ENCODE data around the gene C2orf49. TPM values are rescaled to one million over a fixed set of nuclear protein-coding genes. Genes with fewer than 3 reads are reported as not detected.

The C2orf49 gene
- total and polyA plus RNA-seq, 9 donors: 12.6 to 32.5 (median 20.3) TPM

GRCh38 chr2:105380432-105381100 lies 43.2 kb downstream of the C2orf49 start:
- no peaks in the 10 kb centered on the region for H3K36me3 ChIP-seq
- 20 to 32% (median 23%) methylated on average over 9 of the region's 9 CpGs for WGBS, 3 donors
- no peak overlapping the region for H3K4me3 ChIP-seq
- peaks cover 56% of the 10 kb centered on the region for H3K4me1 ChIP-seq (ENCODE audit: insufficient read depth)
- intact Hi-C loops (cut with DNase I): no loop called here
- H3K9me3 ChIP-seq: no peaks in the 10 kb centered on the region
- no peaks in the 10 kb centered on the region for H3K27me3 ChIP-seq
- TF ChIP-seq CTCF (IDR thresholded peaks at IDR 0.05) (no peak), EP300 (IDR thresholded peaks at IDR 0.05) (no peak), POLR2A (IDR thresholded peaks at IDR 0.05) (no peak)
- DNase-seq: peak in 3 of 5 donors; percentile 15 to 36 (median 20)
- H3K27ac ChIP-seq: peak overlapping the region; percentile 70 to 98

DNA sequence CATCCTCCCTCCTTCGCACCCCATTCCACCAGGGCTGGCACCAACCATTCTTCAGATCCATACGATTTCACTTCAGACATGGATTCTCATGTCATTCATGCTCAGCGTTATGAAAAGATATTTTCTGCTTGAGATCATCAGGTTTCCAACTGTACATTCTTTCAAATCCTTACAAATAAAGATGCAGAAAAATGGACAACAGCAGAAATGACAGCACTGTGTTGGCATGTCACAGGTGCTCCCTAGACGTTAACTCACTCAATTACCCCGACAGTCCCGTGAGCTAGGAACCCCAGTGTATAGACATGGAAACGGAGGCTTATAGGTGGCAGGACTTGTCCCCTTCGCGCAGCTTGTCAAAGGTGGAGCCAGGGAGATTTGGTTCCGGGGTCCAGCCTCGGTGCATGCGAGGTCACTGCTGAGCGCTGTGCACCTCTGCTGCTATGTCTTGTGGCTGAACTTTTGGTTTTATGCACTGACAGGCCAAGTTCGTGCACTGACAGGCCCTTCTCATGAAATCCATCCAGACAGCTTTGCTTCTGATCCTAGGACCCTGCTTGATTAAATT lies 43.8 kb downstream of the C2orf49 start:
- H3K27me3 ChIP-seq: no peaks in the 10 kb centered on the region
- WGBS, 3 donors: 39 to 56% (median 42%) methylated on average over 14 of the region's 14 CpGs
- peak overlapping the region; percentile 70 to 98 for H3K27ac ChIP-seq
- intact Hi-C loops (cut with DNase I): no loop called here
- DNase-seq: peak in 2 of 5 donors; percentile 22
- no peak overlapping the region for H3K4me3 ChIP-seq
- TF ChIP-seq POLR2A (IDR thresholded peaks at IDR 0.05) (no peak), EP300 (IDR thresholded peaks at IDR 0.05) (no peak), CTCF (IDR thresholded peaks at IDR 0.05) (no peak)
- peaks cover 57% of the 10 kb centered on the region for H3K4me1 ChIP-seq (ENCODE audit: insufficient read depth)
- H3K36me3 ChIP-seq: no peaks in the 10 kb centered on the region
- no peaks in the 10 kb centered on the region for H3K9me3 ChIP-seq

DNA sequence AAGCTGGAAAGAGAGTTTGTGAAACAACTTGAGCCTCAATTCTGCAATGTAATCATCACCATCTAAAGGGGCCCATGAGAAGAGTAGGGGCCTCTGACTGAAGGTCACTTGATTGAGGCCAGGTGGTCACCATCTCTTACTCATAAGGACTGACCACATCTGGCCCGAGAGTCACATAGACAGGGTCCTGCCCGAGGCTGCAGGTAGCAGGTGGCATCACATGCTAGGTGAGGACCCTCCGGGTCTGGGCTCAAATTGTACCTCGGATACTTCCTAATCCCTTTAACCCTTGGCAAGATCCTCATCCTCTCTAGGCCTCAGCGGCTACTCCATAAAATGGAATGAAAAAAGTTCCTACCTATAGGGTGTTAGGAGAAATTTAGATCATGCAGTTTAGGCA lies 44.8 kb downstream of the C2orf49 start:
- Histone ChIP-seq H3K27me3 (no peaks in the 10 kb centered on the region), H3K9me3 (no peaks in the 10 kb centered on the region), H3K27ac (peak overlapping the region in 1 of 2 donors; percentile 98), H3K4me3 (no peak overlapping the region), H3K4me1 (ENCODE audit: insufficient read depth) (peaks cover 54% of the 10 kb centered on the region), H3K36me3 (no peaks in the 10 kb centered on the region)
- 57 to 69% (median 58%) methylated on average over 5 of the region's 5 CpGs for WGBS, 3 donors
- DNase-seq: no peak
- no peak for TF ChIP-seq EP300 (IDR thresholded peaks at IDR 0.05)
- no peak for TF ChIP-seq POLR2A (IDR thresholded peaks at IDR 0.05)
- TF ChIP-seq CTCF (IDR thresholded peaks at IDR 0.05): no peak
- intact Hi-C loops (cut with DNase I): no loop called here

DNA sequence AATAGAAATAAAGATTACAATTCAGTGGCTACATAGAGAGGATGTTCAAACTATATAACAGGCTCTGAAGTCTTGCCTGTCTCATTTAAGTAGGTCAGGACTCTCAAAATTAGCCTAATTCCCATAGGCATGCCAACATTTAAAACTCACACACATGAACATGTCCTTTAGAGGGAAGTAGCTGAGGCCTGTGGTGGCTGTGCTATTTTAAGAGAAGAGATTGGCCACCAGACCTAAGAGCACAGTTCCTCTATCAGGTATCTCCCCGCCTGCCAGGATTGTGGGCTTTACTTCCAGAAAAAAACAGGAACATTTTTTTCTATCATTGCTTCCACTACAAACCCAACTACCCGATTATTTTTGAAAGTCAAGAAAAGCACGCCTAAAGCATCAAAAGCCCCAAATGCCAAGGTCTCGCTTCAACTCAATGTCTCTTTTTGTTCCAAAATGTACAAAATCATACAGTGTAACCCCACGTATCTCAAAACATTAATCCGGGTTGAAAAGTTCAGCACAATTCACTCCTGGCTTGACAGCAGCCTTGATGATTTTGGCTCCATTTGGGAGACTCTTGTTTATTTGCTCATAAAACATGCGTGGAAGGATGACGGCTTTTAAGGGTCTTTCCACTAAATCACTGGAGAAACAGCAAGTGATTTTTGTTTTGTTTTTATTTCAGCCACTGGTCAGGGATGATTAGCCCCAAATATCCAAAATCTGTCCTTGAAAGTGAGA lies 46.3 kb downstream of the C2orf49 start:
- intact Hi-C loops (cut with DNase I): no loop called here
- WGBS, 3 donors: 13 to 23% (median 14%) methylated on average over 8 of the region's 8 CpGs

More for the DNA sequence above, 46.3 kb downstream of the C2orf49 start:
- Histone ChIP-seq H3K4me3 (no peak overlapping the region), H3K4me1 (ENCODE audit: insufficient read depth) (peaks cover 48% of the 10 kb centered on the region), H3K27ac (peak overlapping the region; percentile 56 to 98), H3K9me3 (no peaks in the 10 kb centered on the region), H3K36me3 (no peaks in the 10 kb centered on the region), H3K27me3 (no peaks in the 10 kb centered on the region)
- DNase-seq: no peak
- no peak for TF ChIP-seq EP300 (IDR thresholded peaks at IDR 0.05)
- no peak for TF ChIP-seq CTCF (IDR thresholded peaks at IDR 0.05)
